NCI-H2171 (cell line): ENCODE data around the gene HTR6.
"Not testable (repeated sequence)": the region's sequence is repeated elsewhere in the genome, so short reads cannot be mapped to it uniquely, and the experiment has no call there.

ENCODE experiments used
- DNase-seq: peaks from one replicate; lab custom pipeline; 2025; lab: John Stamatoyannopoulos, UW

The HTR6 gene

GRCh38 chr1:19639228-19639627, 25.4 kb upstream of the HTR6 start:
- not testable (repeated sequence) for DNase-seq

GRCh38 chr1:19639999-19640362, 24.7 kb upstream of the HTR6 start:
- DNase-seq: no peak

GRCh38 chr1:19640363-19641316, 24.0 kb upstream of the HTR6 start:
- peak; percentile 20 for DNase-seq

- DNase-seq: no peak
Observed at GRCh38 chr1:19643121-19643520, 21.6 kb upstream of the HTR6 start.

GRCh38 chr1:19643602-19644394, 20.9 kb upstream of the HTR6 start, which contains the start of gene NBL1:
Gene NBL1, plus strand, starts transcription at chr1:19644311. Its CDS starts 10,720 bp downstream, at chr1:19655031.
- DNase-seq: peak; percentile 23

GRCh38 chr1:19644395-19644680, 20.3 kb upstream of the HTR6 start:
- DNase-seq: no peak

GRCh38 chr1:19644681-19645410, 19.8 kb upstream of the HTR6 start:
- DNase-seq: no peak

- no peak for DNase-seq
Observed at GRCh38 chr1:19645411-19646251, 19.0 kb upstream of the HTR6 start.

- DNase-seq: no peak
Observed at GRCh38 chr1:19646377-19647319, 18.0 kb upstream of the HTR6 start.

- no peak for DNase-seq
Observed at GRCh38 chr1:19647643-19648042, 17.0 kb upstream of the HTR6 start.

- no peak for DNase-seq
Observed at GRCh38 chr1:19648239-19648638, 16.4 kb upstream of the HTR6 start.

- no peak for DNase-seq
Observed at GRCh38 chr1:19648689-19649088, 16.0 kb upstream of the HTR6 start.

GRCh38 chr1:19650416-19651140, 14.1 kb upstream of the HTR6 start:
- DNase-seq: no peak

- DNase-seq: peak; percentile 30
Observed at GRCh38 chr1:19651141-19651737, 13.4 kb upstream of the HTR6 start.

GRCh38 chr1:19654386-19654785, 10.3 kb upstream of the HTR6 start:
- DNase-seq: no peak

- DNase-seq: no peak
Observed at GRCh38 chr1:19654886-19655717, 9.6 kb upstream of the HTR6 start.

GRCh38 chr1:19655718-19656080, 9.0 kb upstream of the HTR6 start:
- DNase-seq: no peak

- DNase-seq: no peak
Observed at GRCh38 chr1:19656134-19656779, 8.4 kb upstream of the HTR6 start.
